Naive thymus-derived CD4-positive, alpha-beta T cell (primary cell): ENCODE results near the gene TNRC6C. TPM values are rescaled to one million over a fixed set of nuclear protein-coding genes. Genes with fewer than 3 reads are reported as not detected.

Source experiments
- ATAC-seq: fragments of 150-1000 bp; cut with Tn5 transposase; 2 replicates; pipeline ENCODE4 v1.10.0; 2021; ENCODE audit warnings: mild to moderate bottlenecking, moderate library complexity
- CTCF ChIA-PET: fragments of 350-600 bp; sonication (Branson Sonifier 250); formaldehyde crosslinking; loops from one replicate; lab custom pipeline; 2021; ENCODE audit warnings: antibody characterized with exemption; lab: Charles Lee
- POLR2A ChIA-PET: fragments of 350-600 bp; sonication (Branson Sonifier 250); formaldehyde crosslinking; loops from one replicate; lab custom pipeline; 2021; ENCODE audit warnings: antibody characterized with exemption, inconsistent platforms; lab: Charles Lee
- DNase-seq, 9 donors: peaks; one replicate each; pipeline versions ENCODE4 v3.0.0 to v3.0.0-alpha.2; 2020 to 2022; ENCODE audit warnings: mixed read lengths in 1 of 9
- H3K27ac ChIP-seq: one replicate; pipeline ENCODE4 v1.7.0; 2013; ENCODE audit warnings: mild to moderate bottlenecking, low read depth, low read length, moderate library complexity
- H3K27me3 ChIP-seq, 2 donors: one replicate each; pipeline ENCODE4 v1.7.0; 2013; ENCODE audit warnings: low read length in 2 of 2, mild to moderate bottlenecking in 2 of 2, moderate library complexity in 2 of 2; ENCODE audit not compliant: control insufficient read depth in 2 of 2, insufficient read depth in 2 of 2
- H3K36me3 ChIP-seq, 3 experiments: 1 replicate in 2 of 3; 2 replicates in 1 of 3; pipeline ENCODE4 v1.7.0; 2013; ENCODE audit warnings: low read length in 3 of 3, mild to moderate bottlenecking in 3 of 3, moderate library complexity in 1 of 3; ENCODE audit not compliant: insufficient read depth in 3 of 3, control insufficient read depth in 2 of 3
- H3K4me1 ChIP-seq, 2 donors: one replicate each; pipeline ENCODE4 v1.7.0; 2013; ENCODE audit warnings: low read length in 2 of 2, mild to moderate bottlenecking in 2 of 2, moderate library complexity in 1 of 2; ENCODE audit not compliant: control insufficient read depth in 2 of 2, insufficient read depth in 2 of 2
- H3K4me3 ChIP-seq: 2 replicates; pipeline ENCODE4 v1.7.0; 2013; ENCODE audit warnings: mild to moderate bottlenecking, low read length
- H3K9me3 ChIP-seq, 3 experiments: 1 replicate in 2 of 3; 2 replicates in 1 of 3; pipeline ENCODE4 v1.7.0; 2013; ENCODE audit warnings: low read length in 3 of 3; ENCODE audit not compliant: control insufficient read depth in 2 of 3
- H3K27ac Mint-ChIP-seq, 9 donors: one replicate each; pipeline ENCODE4 v1.8.0; 2020 to 2022; ENCODE audit warnings: mixed read lengths in 9 of 9, mild to moderate bottlenecking in 8 of 9, moderate library complexity in 5 of 9, inconsistent platforms in 2 of 9
- H3K27me3 Mint-ChIP-seq, 5 donors: one replicate each; pipeline ENCODE4 v1.8.0; 2021 to 2022; ENCODE audit warnings: mixed read lengths in 5 of 5, mild to moderate bottlenecking in 1 of 5
- H3K36me3 Mint-ChIP-seq, 5 donors: one replicate each; pipeline ENCODE4 v1.8.0; 2020 to 2022; ENCODE audit warnings: mixed read lengths in 5 of 5, mild to moderate bottlenecking in 3 of 5, inconsistent platforms in 1 of 5
- H3K4me1 Mint-ChIP-seq, 7 donors: one replicate each; pipeline ENCODE4 v1.8.0; 2020 to 2022; ENCODE audit warnings: mixed read lengths in 7 of 7, mild to moderate bottlenecking in 3 of 7, inconsistent platforms in 1 of 7
- H3K4me3 Mint-ChIP-seq, 10 donors: one replicate each; pipeline ENCODE4 v1.8.0; 2020 to 2022; ENCODE audit warnings: mild to moderate bottlenecking in 10 of 10, mixed read lengths in 10 of 10, moderate library complexity in 6 of 10, inconsistent platforms in 2 of 10
- H3K9me3 Mint-ChIP-seq, 11 donors: one replicate each; pipeline ENCODE4 v1.8.0; 2020 to 2022; ENCODE audit warnings: mixed read lengths in 11 of 11, mild to moderate bottlenecking in 4 of 11, inconsistent platforms in 1 of 11, moderate library complexity in 1 of 11
- intact Hi-C, 2 donors: fragments of 100-400 bp; cut with micrococcal nuclease; formaldehyde crosslinking; loops; one replicate each; pipeline ENCODE4 v1.15.1; 2023
- polyA plus RNA-seq, 2 donors: library from polyadenylated mRNA; unstranded; fragments of 300-500 nt; fragmentation: Illumina TruSeq; gene quantifications; one replicate each; pipeline ENCODE4 v1.2.3, GENCODE V29; 2021
- total RNA-seq, 6 experiments: library from RNA in 5 of 6; stranded (reverse) in 5 of 6; gene quantifications; 1 replicate in 5 of 6; 2 replicates in 1 of 6; pipeline ENCODE4 v1.2.3 and lab custom pipeline; 2021 to 2026

Gene TNRC6C
- total and polyA plus RNA-seq, 7 experiments from 2014 or later, result 7.4 to 133 (median 73.4) TPM

DNA sequence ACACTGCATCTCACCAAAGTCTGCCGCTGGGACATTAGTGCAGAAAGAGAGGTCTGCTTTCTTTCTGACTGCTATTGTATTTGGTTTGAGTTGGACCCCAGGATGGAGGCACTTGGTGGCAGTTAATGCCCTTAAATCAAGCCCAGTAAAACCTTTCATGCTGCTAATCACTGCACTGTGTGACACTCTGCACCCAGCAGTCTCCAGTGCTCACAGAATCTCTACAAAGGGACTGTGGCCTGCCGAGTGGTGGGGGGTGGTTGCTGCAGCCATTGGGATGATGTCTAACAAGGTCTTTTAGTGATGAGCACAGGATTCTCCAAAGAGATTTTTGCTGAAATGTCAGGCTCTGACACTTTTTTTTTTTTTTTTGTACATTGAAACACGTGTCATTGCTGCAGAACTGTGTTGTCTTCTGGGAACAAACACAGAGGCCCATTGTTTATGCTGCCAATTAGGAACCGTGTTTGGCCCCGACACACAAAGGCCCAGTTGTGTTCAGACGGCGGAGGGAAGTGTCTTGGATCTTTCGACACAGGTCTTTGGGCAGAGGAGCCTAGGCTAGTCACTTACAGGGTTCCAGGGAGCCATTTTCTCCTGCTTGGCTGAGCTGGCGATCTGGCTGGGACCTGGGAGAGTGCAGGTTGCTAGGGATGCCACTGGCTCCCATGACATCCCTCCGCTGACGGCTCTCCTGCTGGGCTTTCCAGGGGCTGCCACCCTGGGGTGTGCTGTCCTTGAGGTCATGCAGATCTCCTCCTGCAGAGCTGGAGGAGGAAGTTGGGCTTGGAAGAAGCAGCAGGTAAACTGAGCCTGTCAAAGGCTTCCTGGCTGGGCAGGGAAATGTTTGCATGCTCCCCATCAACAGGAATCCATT, 16.2 kb upstream of the TNRC6C start:
- ATAC-seq (no peak), DNase-seq (no peak)
- ChIA-PET POLR2A (no interaction called here), CTCF (no interaction called here)
- Mint-ChIP-seq H3K27me3 (peaks cover 0 to 34% (median 3%) of the 10 kb centered on the region in 5 donors), H3K4me3 (no peak overlapping the region), H3K4me1 (peaks cover 0 to 4% (median 0%) of the 10 kb centered on the region in 7 donors), H3K9me3 (peaks cover 0 to 2% (median 0%) of the 10 kb centered on the region in 11 donors), H3K36me3 (peaks cover 0 to 3% (median 0%) of the 10 kb centered on the region in 5 donors), H3K27ac (peak overlapping the region in 1 of 9 donors; percentile 3)
- Histone ChIP-seq H3K4me3 (no peak overlapping the region), H3K27me3 (no peaks in the 10 kb centered on the region), H3K9me3 (no peaks in the 10 kb centered on the region), H3K36me3 (no peaks in the 10 kb centered on the region), H3K27ac (no peak overlapping the region), H3K4me1 (no peaks in the 10 kb centered on the region)
- intact Hi-C loops, result no loop called here

- Histone ChIP-seq H3K27ac (no peak overlapping the region), H3K4me3 (no peak overlapping the region), H3K4me1 (no peaks in the 10 kb centered on the region), H3K9me3 (no peaks in the 10 kb centered on the region), H3K36me3 (no peaks in the 10 kb centered on the region), H3K27me3 (no peaks in the 10 kb centered on the region)
- Mint-ChIP-seq H3K4me3 (no peak overlapping the region), H3K36me3 (peaks cover 0 to 4% (median 0%) of the 10 kb centered on the region in 5 donors), H3K4me1 (peaks cover 0 to 6% (median 0%) of the 10 kb centered on the region in 7 donors), H3K27ac (no peak overlapping the region), H3K9me3 (peaks cover 0 to 7% (median 0%) of the 10 kb centered on the region in 11 donors), H3K27me3 (peaks cover 0 to 41% (median 9%) of the 10 kb centered on the region in 5 donors)
- ChIA-PET POLR2A (interaction anchor here (1.8 kb wide), 1 partner anchor 14 kb away, joined by 7 read pairs; the partner anchor contains the start of gene TNRC6C), CTCF (no interaction called here)
- intact Hi-C loops, result no loop called here
- ATAC-seq (no peak), DNase-seq (no peak)
Measured at GRCh38 chr17:77943971-77944370, 14.5 kb upstream of the TNRC6C start.

- ChIA-PET CTCF (no interaction called here), POLR2A (interaction anchor here (1.8 kb wide), 1 partner anchor 14 kb away, joined by 7 read pairs; the partner anchor contains the start of gene TNRC6C)
- peaks cover 0 to 6% (median 0%) of the 10 kb centered on the region in 7 donors for H3K4me1 Mint-ChIP-seq
- H3K27ac Mint-ChIP-seq, result no peak overlapping the region
- H3K4me3 ChIP-seq, result no peak overlapping the region
- peaks cover 0 to 44% (median 9%) of the 10 kb centered on the region in 5 donors for H3K27me3 Mint-ChIP-seq
- H3K27ac ChIP-seq, result no peak overlapping the region
- intact Hi-C loops, result no loop called here
- DNase-seq (no peak), ATAC-seq (no peak)
- H3K36me3 Mint-ChIP-seq, result peaks cover 0 to 4% (median 0%) of the 10 kb centered on the region in 5 donors
- no peaks in the 10 kb centered on the region for H3K36me3 ChIP-seq
- H3K27me3 ChIP-seq, result no peaks in the 10 kb centered on the region
- H3K9me3 Mint-ChIP-seq, result peaks cover 0 to 9% (median 0%) of the 10 kb centered on the region in 11 donors
- H3K4me3 Mint-ChIP-seq, result peak overlapping the region in 1 of 10 donors; percentile 36
- H3K9me3 ChIP-seq, result no peaks in the 10 kb centered on the region
- H3K4me1 ChIP-seq, result no peaks in the 10 kb centered on the region
Measured at GRCh38 chr17:77944390-77945222, 13.9 kb upstream of the TNRC6C start.

- no peak overlapping the region for H3K4me3 ChIP-seq
- no peaks in the 10 kb centered on the region for H3K27me3 ChIP-seq
- H3K4me1 ChIP-seq, result no peaks in the 10 kb centered on the region
- DNase-seq (no peak), ATAC-seq (peak; percentile 36)
- Mint-ChIP-seq H3K4me1 (peaks cover 0 to 6% (median 1%) of the 10 kb centered on the region in 7 donors), H3K9me3 (peaks cover 0 to 9% (median 0%) of the 10 kb centered on the region in 11 donors), H3K36me3 (peaks cover 0 to 4% (median 0%) of the 10 kb centered on the region in 5 donors), H3K27me3 (peaks cover 0 to 56% (median 9%) of the 10 kb centered on the region in 5 donors), H3K4me3 (no peak overlapping the region), H3K27ac (no peak overlapping the region)
- no peak overlapping the region for H3K27ac ChIP-seq
- intact Hi-C loops, result no loop called here
- ChIA-PET POLR2A (interaction anchor here (1.2 to 2.8 kb wide), 2 partner anchors 11 kb away, joined by 3 to 15 read pairs; partner anchors contain the start of gene TNRC6C), CTCF (no interaction called here)
- H3K36me3 ChIP-seq, result no peaks in the 10 kb centered on the region
- H3K9me3 ChIP-seq, result no peaks in the 10 kb centered on the region
Measured at GRCh38 chr17:77946900-77947645, 11.4 kb upstream of the TNRC6C start.

DNA sequence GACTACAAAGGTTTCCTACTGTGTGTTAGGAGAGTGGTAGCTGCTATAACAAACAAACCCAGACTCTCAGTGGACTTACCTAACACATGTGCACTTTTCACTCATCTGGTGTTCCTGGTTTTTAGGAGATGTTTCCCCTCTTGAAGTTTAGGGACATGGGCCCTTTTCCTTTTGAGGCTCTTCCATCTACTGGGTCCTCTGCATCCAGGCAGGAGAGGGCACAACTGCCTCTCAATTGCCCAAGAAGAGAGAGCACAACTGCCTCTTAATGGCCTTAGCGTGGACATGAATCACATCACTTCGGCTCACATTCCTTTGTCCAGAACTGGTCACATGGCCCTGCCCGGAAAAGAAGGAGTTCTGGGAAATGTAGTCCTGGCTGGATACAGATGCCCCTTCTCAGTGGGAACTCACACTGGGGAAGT, 9.8 kb upstream of the TNRC6C start:
- H3K4me1 ChIP-seq, result no peaks in the 10 kb centered on the region
- intact Hi-C loops, result no loop called here
- no peak for ATAC-seq
- ChIA-PET CTCF (no interaction called here), POLR2A (interaction anchor here (0.7 to 2.8 kb wide), 2 partner anchors 9 to 45 kb away, joined by 3 to 15 read pairs; partner anchors contain the start of gene TNRC6C)
- no peaks in the 10 kb centered on the region for H3K36me3 ChIP-seq
- no peak overlapping the region for H3K4me3 Mint-ChIP-seq
- H3K27ac Mint-ChIP-seq, result no peak overlapping the region
- no peaks in the 10 kb centered on the region for H3K9me3 ChIP-seq
- DNase-seq, result no peak
- no peak overlapping the region for H3K4me3 ChIP-seq
- H3K27me3 ChIP-seq, result no peaks in the 10 kb centered on the region
- no peak overlapping the region for H3K27ac ChIP-seq
- H3K4me1 Mint-ChIP-seq, result peaks cover 0 to 11% (median 6%) of the 10 kb centered on the region in 7 donors
- peaks cover 0 to 68% (median 9%) of the 10 kb centered on the region in 5 donors for H3K27me3 Mint-ChIP-seq
- peaks cover 0 to 4% (median 0%) of the 10 kb centered on the region in 5 donors for H3K36me3 Mint-ChIP-seq
- H3K9me3 Mint-ChIP-seq, result peaks cover 0 to 9% (median 0%) of the 10 kb centered on the region in 11 donors
